Nephron progenitor cell (in vitro differentiated cells): ENCODE results near the gene SORBS1.

Experiments
- DNase-seq: peaks from one replicate; pipeline ENCODE4 v3.0.0; 2021
- H3K27ac Mint-ChIP-seq: 2 replicates; pipeline ENCODE4 v1.8.0; 2021; ENCODE audit warnings: mild to moderate bottlenecking, moderate library complexity, mixed read lengths
- H3K27me3 Mint-ChIP-seq: 2 replicates; pipeline ENCODE4 v1.8.0; 2021; ENCODE audit warnings: mild to moderate bottlenecking, low read depth, mixed read lengths; ENCODE audit not compliant: poor library complexity
- H3K36me3 Mint-ChIP-seq: 2 replicates; pipeline ENCODE4 v1.8.0; 2021; ENCODE audit warnings: low read depth, mixed read lengths
- H3K4me1 Mint-ChIP-seq: 2 replicates; pipeline ENCODE4 v1.8.0; 2021; ENCODE audit warnings: mixed read lengths
- H3K4me3 Mint-ChIP-seq: 2 replicates; pipeline ENCODE4 v1.8.0; 2021; ENCODE audit warnings: mild to moderate bottlenecking, moderate library complexity, mixed read lengths
- H3K9me3 Mint-ChIP-seq: 2 replicates; pipeline ENCODE4 v1.8.0; 2021; ENCODE audit warnings: mild to moderate bottlenecking, moderate library complexity, mixed read lengths
- TF ChIP-seq, protein P1 (sequence below): fragments of 200-600 bp; sonication (generic); IDR thresholded peaks from 2 replicates; pipeline ENCODE4 v1.5.0; 2021; ENCODE audit warnings: antibody characterized with exemption

Gene SORBS1

DNA sequence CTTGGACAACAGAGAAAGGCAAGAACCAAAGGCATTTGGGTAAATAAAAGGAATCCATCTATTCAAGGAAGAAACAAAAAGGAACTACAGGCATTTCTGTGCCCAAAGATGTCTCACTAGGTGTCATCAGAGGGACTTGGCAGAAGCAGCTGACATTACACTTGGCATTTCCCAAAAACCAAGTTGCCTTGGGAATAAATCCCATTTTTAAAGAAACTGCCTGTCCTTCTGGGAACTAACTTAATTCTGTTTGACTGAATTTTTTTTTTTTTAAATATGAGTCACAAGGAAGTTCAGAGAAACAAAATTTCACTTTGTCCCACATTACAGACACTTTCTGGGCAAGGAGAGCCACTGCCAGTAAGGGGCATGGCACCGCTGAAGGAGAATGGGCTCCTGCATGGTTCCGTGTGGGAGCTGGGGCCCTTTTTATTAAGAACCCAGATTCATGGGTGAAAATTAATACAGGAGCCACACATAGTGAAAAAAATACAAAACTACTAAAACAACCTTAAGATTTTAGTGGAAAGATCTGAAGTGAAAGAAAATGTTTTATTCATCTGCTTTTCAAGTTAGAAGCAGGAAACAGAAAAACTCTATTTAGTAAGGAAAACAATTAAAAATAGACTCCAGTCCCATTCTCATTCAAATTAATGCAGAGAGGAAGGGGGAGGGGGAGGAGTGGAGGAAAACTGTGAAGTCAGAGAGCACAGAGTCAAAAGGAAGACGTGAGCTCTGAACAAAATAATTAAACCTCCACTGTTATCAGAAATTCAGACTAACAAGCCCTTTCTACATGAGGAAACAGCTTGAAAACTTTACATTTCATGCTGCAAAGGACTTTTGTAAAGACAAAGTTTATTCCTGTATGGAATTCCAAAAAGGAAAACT is 151.9 kb downstream of the SORBS1 start:
- H3K4me1 Mint-ChIP-seq, result peaks cover 28% of the 10 kb centered on the region
- H3K27ac Mint-ChIP-seq, result no peak overlapping the region
- TF ChIP-seq, protein P1, sequence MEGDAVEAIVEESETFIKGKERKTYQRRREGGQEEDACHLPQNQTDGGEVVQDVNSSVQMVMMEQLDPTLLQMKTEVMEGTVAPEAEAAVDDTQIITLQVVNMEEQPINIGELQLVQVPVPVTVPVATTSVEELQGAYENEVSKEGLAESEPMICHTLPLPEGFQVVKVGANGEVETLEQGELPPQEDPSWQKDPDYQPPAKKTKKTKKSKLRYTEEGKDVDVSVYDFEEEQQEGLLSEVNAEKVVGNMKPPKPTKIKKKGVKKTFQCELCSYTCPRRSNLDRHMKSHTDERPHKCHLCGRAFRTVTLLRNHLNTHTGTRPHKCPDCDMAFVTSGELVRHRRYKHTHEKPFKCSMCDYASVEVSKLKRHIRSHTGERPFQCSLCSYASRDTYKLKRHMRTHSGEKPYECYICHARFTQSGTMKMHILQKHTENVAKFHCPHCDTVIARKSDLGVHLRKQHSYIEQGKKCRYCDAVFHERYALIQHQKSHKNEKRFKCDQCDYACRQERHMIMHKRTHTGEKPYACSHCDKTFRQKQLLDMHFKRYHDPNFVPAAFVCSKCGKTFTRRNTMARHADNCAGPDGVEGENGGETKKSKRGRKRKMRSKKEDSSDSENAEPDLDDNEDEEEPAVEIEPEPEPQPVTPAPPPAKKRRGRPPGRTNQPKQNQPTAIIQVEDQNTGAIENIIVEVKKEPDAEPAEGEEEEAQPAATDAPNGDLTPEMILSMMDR, result no peak
- no peak for DNase-seq
- no peaks in the 10 kb centered on the region for H3K9me3 Mint-ChIP-seq
- H3K27me3 Mint-ChIP-seq, result peaks cover 3% of the 10 kb centered on the region
- no peak overlapping the region for H3K4me3 Mint-ChIP-seq
- H3K36me3 Mint-ChIP-seq, result no peaks in the 10 kb centered on the region

DNA sequence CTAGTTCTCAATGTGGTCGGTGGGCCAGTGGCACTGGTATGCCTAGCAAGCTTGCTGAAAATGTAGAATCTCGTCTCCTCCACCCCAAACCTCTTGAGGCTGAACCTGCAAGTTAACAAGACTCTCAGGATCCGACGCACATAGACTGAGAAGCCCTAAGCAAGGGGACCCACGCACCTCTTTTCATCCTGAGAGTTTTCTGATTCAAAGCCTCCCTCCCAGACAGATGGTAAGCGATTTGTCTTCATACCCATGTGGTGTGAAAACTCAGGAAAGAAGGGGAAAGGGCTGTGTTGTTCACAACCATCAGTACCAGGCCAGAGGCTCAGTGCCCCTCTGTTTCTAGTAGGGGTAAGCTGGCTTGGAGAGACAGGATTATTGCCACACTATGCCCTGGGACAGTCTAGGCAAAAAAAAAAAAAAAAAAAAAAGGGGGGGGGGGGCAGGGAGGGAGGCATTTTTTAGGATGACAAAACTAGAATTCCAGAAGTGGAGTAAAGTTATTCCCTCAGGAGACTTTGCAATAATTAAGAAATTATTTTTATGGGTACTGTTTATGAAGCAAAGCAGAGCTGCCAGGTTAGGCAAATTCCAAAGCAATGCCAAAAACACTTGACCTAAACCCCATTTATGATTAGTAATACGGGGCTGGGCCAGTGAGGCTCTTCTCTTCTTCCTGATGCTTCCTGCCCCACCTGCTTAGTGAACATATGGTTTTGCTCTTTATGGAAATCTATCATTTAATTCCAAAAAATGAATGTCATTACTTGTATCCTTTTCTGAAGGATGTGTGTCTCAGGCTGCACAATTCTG is 152.8 kb downstream of the SORBS1 start:
- Mint-ChIP-seq H3K4me3 (no peak overlapping the region), H3K4me1 (peaks cover 19% of the 10 kb centered on the region), H3K36me3 (no peaks in the 10 kb centered on the region), H3K9me3 (no peaks in the 10 kb centered on the region), H3K27ac (no peak overlapping the region), H3K27me3 (peaks cover 3% of the 10 kb centered on the region)
- DNase-seq, result no peak
- TF ChIP-seq, protein P1, result no peak

DNA sequence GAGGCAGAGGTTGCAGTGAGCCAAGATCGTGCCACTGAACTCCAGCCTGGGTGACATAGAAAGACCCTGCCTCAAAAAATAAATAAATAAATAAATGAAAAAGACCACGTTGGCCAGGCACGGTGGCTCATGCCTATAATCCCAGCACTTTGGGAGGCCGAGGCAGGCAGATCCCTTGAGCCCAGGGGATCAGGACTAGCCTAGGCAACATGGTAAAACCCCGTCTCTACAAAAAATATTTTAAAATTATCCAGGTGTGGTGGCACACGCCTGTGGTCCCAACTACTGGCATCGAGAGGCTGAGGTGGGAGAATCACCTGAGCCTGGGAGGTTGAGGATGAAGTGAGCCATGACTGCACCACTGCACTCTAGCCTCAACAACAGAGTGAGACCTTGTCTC is 153.6 kb downstream of the SORBS1 start:
- H3K27ac Mint-ChIP-seq, result no peak overlapping the region
- no peaks in the 10 kb centered on the region for H3K9me3 Mint-ChIP-seq
- H3K36me3 Mint-ChIP-seq, result no peaks in the 10 kb centered on the region
- H3K4me1 Mint-ChIP-seq, result peaks cover 16% of the 10 kb centered on the region
- peaks cover 3% of the 10 kb centered on the region for H3K27me3 Mint-ChIP-seq
- TF ChIP-seq, protein P1, result no peak
- H3K4me3 Mint-ChIP-seq, result no peak overlapping the region
- no peak for DNase-seq

DNA sequence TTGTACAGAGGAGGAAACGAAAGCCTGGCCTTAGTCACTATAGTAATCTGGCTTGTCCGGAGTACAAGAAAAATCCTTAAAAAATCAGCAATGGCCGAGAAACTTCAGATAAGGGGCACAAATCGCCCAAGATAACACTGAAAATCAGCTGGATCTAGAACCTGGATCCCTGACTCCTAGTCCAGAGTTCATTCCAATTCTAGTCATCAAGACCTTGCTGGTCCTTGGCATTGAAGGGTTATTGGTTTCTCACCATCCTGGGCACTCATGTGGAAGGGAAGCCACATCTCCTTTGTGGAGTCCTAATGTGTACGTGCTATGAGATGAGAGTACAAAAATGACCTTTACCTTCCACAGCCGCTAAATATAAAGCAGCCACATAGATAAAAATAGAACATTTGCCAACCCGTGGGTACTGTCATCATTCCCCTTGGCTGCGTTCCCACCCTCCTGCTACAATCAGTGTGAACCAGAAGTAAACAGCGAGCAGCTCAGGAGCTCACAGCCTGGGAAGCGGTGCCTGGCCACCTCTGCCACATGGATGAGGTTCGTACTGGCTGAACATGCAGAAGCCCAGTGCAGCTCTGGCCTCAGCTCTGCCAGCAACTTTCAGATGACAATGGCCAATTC is 154.4 kb downstream of the SORBS1 start:
- no peak overlapping the region for H3K4me3 Mint-ChIP-seq
- H3K27me3 Mint-ChIP-seq, result peaks cover 3% of the 10 kb centered on the region
- TF ChIP-seq, protein P1, result no peak
- peaks cover 16% of the 10 kb centered on the region for H3K4me1 Mint-ChIP-seq
- H3K36me3 Mint-ChIP-seq, result no peaks in the 10 kb centered on the region
- H3K9me3 Mint-ChIP-seq, result no peaks in the 10 kb centered on the region
- no peak for DNase-seq
- no peak overlapping the region for H3K27ac Mint-ChIP-seq

DNA sequence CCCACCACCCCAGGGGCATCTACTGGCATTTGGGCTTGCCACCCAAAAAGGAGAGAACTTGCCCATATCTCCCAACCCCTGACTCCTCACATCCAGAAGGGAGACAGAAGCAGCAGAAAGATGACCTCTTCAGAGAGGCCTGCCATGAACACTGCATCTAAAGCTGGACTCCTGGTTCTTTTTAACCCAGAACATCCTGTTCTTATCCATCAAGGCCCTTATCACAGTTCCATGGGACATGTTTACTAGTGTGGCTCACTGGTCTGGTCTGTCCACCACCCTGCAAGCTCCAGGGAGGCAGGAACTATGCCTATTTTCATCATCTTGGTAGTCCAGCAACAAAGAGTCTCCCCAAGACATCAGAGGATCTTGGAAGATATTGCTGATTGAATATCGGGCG is 155.5 kb downstream of the SORBS1 start:
- Mint-ChIP-seq H3K27ac (no peak overlapping the region), H3K4me1 (peaks cover 18% of the 10 kb centered on the region), H3K4me3 (no peak overlapping the region), H3K36me3 (peaks cover 5% of the 10 kb centered on the region), H3K9me3 (no peaks in the 10 kb centered on the region), H3K27me3 (peaks cover 7% of the 10 kb centered on the region)
- TF ChIP-seq, protein P1, result no peak
- DNase-seq, result no peak
